ENCODE results near the gene SLC26A11. TPM values are rescaled to one million over a fixed set of nuclear protein-coding genes. Genes with fewer than 3 reads are reported as not detected.

The SLC26A11 gene
- total RNA-seq, 1 experiment from 2014 or later: 26.5 TPM

- H3K9me3 Mint-ChIP-seq: peaks cover 4% of the 10 kb centered on the region in 2 experiments; a peak in 3 of 5 replicates
- Histone ChIP-seq H3K27ac (ENCODE audit: insufficient read length, low read depth, low read length) (no peak overlapping the region), H2BK15ac (ENCODE audit: low read depth, low read length) (no peak overlapping the region), H3K9me3 (ENCODE audit: control insufficient read depth, low read depth, low read length) (no peaks in the 10 kb centered on the region), H3K79me2 (ENCODE audit: insufficient read depth, low read length) (no peaks in the 10 kb centered on the region), H2BK5ac (ENCODE audit: insufficient read length, low read length) (no peak overlapping the region), H3K23me2 (ENCODE audit: insufficient read length, low read depth, low read length, poor library complexity, severe bottlenecking) (no peaks in the 10 kb centered on the region), H3K18ac (ENCODE audit: insufficient read length, low read depth, low read length) (no peak overlapping the region), H2BK20ac (ENCODE audit: low read depth, low read length, poor library complexity, severe bottlenecking) (no peak overlapping the region), H4K20me1 (ENCODE audit: control insufficient read depth, insufficient read depth, insufficient read length) (no peaks in the 10 kb centered on the region), H3K56ac (ENCODE audit: insufficient read length, low read depth, low read length) (no peak overlapping the region), H3K14ac (ENCODE audit: insufficient read depth, low read length) (no peak overlapping the region), H2BK12ac (ENCODE audit: insufficient read length, low read depth, low read length) (no peak overlapping the region), H3K9ac (ENCODE audit: extremely low read depth, insufficient read length, low read length) (no peak overlapping the region), H3K4me1 (ENCODE audit: insufficient read depth, low read length) (no peaks in the 10 kb centered on the region), H3K27me3 (ENCODE audit: insufficient read depth, low read length) (no peaks in the 10 kb centered on the region), H3K4ac (ENCODE audit: low read depth, low read length) (no peak overlapping the region), H3T11ph (ENCODE audit: low read length) (no peak overlapping the region), H4K8ac (replicated peaks; ENCODE audit: insufficient read length, low read depth, low read length) (no peak overlapping the region), H3K79me1 (ENCODE audit: insufficient read depth, low read depth, low read length, poor library complexity, severe bottlenecking) (no peaks in the 10 kb centered on the region), H2BK120ac (ENCODE audit: low read depth, low read length, poor library complexity, severe bottlenecking) (no peak overlapping the region), H4K91ac (ENCODE audit: insufficient read length, low read depth, low read length) (no peak overlapping the region), H4K5ac (ENCODE audit: insufficient read length, low read depth, low read length) (no peak overlapping the region), H3K4me2 (ENCODE audit: insufficient read depth, insufficient read length, low read length) (no peak overlapping the region), H2AFZ (ENCODE audit: low read length) (no peak overlapping the region), H3K23ac (ENCODE audit: insufficient read length, low read depth, low read length) (no peak overlapping the region), H2AK5ac (ENCODE audit: insufficient read length, low read length) (no peak overlapping the region)
- peaks cover 36 to 78% (median 70%) of the 10 kb centered on the region in 3 experiments for H3K36me3 Mint-ChIP-seq (ENCODE audit: insufficient read depth in 1 of 3, low read depth in 3 of 3)
- H3K27ac Mint-ChIP-seq: no peak overlapping the region; a peak in 2 of 7 replicates
- H3K4me3 Mint-ChIP-seq: no peak overlapping the region
- TF ChIP-seq CTCF (conservative IDR thresholded peaks at IDR 0.05): no peak
- no peaks in the 10 kb centered on the region for H3K4me1 Mint-ChIP-seq
- no peaks in the 10 kb centered on the region for H3K27me3 Mint-ChIP-seq (ENCODE audit: low read depth)
- WGBS (ENCODE audit: extremely low coverage, insufficient read length, low lambda C conversion rate): no CpG with 5 or more reads among the region's 6 CpGs
- DNase-seq: no peak
Measured at GRCh38 chr17:80295559-80295958, 75.3 kb downstream of the SLC26A11 start.
